ENCODE measurements around the gene THOP1.

- TF ChIP-seq BCLAF1 (IDR thresholded peaks at IDR 0.05) (no peak), NFYB (IDR thresholded peaks at IDR 0.05; ENCODE audit: insufficient read depth, low read depth, low read length) (no peak), ATF7 (IDR thresholded peaks at IDR 0.05; ENCODE audit: low read depth) (no peak), SREBF2 (IDR thresholded peaks at IDR 0.05; ENCODE audit: low read length) (no peak), POLR2A (IDR thresholded peaks at IDR 0.05; ENCODE audit: low read depth, low read length) (no peak), ZZZ3 (IDR thresholded peaks at IDR 0.05; ENCODE audit: control insufficient read depth, insufficient read length, low read depth) (no peak), CUX1 (IDR thresholded peaks at IDR 0.05; ENCODE audit: insufficient replicate concordance, low read depth, low read length) (no peak), SUPT20H (IDR thresholded peaks at IDR 0.05; ENCODE audit: borderline replicate concordance, control insufficient read depth, low read depth, low read length) (no peak), HDAC2 (IDR thresholded peaks at IDR 0.05) (no peak), TCF7 (IDR thresholded peaks at IDR 0.05; ENCODE audit: borderline replicate concordance) (no peak), EGR1 (IDR thresholded peaks at IDR 0.05; ENCODE audit: borderline replicate concordance in 1 of 2, low read depth in 2 of 2, low read length in 2 of 2) (no peak)
Measured at GRCh38 chr19:2768365-2769132, 16.8 kb upstream of the THOP1 start.

Measured in GM12878 (cell line).